ENCODE results near the gene SNAPC3.

Gene SNAPC3

GRCh38 chr9:15485836-15486666 is 63.4 kb downstream of the SNAPC3 start:
- peak; percentile 56 for TF ChIP-seq CTCF (IDR thresholded peaks at IDR 0.05; ENCODE audit: low read length, missing control alignments)
- DNase-seq (ENCODE audit: low read depth): peak; percentile 46

GRCh38 chr9:15491950-15492349 is 69.3 kb downstream of the SNAPC3 start:
- no peak for DNase-seq (ENCODE audit: low read depth)
- no peak overlapping the region for H3K4me3 ChIP-seq (replicated peaks; ENCODE audit: low read depth, low read length)
- no peak for TF ChIP-seq CTCF (IDR thresholded peaks at IDR 0.05; ENCODE audit: low read length, missing control alignments)

More at GRCh38 chr9:15485836-15486666, 63.4 kb downstream of the SNAPC3 start:
- H3K4me3 ChIP-seq (replicated peaks; ENCODE audit: low read depth, low read length): no peak overlapping the region

- no peak for DNase-seq (ENCODE audit: low read depth)
- no peak overlapping the region for H3K4me3 ChIP-seq (replicated peaks; ENCODE audit: low read depth, low read length)
- no peak for TF ChIP-seq CTCF (IDR thresholded peaks at IDR 0.05; ENCODE audit: low read length, missing control alignments)
Observed at GRCh38 chr9:15492485-15493150, 69.9 kb downstream of the SNAPC3 start.

GRCh38 chr9:15498246-15498995 is 75.7 kb downstream of the SNAPC3 start:
- no peak for DNase-seq (ENCODE audit: low read depth)
- H3K4me3 ChIP-seq (replicated peaks; ENCODE audit: low read depth, low read length): no peak overlapping the region
- no peak for TF ChIP-seq CTCF (IDR thresholded peaks at IDR 0.05; ENCODE audit: low read length, missing control alignments)

- no peak for DNase-seq (ENCODE audit: low read depth)
- H3K4me3 ChIP-seq (replicated peaks; ENCODE audit: low read depth, low read length): no peak overlapping the region
- no peak for TF ChIP-seq CTCF (IDR thresholded peaks at IDR 0.05; ENCODE audit: low read length, missing control alignments)
Observed at GRCh38 chr9:15499139-15499538, 76.5 kb downstream of the SNAPC3 start.

GRCh38 chr9:15501179-15501578 is 78.5 kb downstream of the SNAPC3 start:
- no peak overlapping the region for H3K4me3 ChIP-seq (replicated peaks; ENCODE audit: low read depth, low read length)
- peak; percentile 3 for DNase-seq (ENCODE audit: low read depth)
- no peak for TF ChIP-seq CTCF (IDR thresholded peaks at IDR 0.05; ENCODE audit: low read length, missing control alignments)

Data from fibroblast of pulmonary artery (primary cell).